Measurements from ENCODE around the gene DIAPH1.

DNA sequence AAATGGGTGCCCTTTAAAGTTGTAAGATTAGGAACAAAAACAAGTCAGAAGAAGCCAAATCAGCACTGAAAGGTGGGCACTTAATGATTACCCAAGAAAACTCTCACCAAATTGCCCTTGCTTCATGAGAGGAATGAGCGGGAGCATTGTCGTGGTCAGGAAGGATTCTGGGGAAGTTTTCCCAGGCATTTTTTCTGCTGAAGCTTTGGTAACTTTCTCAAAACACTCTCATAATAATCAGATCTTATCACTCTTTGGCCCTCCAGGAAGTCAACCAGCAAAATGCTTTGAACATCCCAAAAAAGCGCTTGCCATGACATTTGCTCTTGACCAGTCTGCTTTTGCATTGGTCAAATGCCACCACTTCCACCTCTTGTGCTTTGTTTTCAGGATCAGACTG is 153.4 kb downstream of the DIAPH1 start:
- TF ChIP-seq, protein P1, sequence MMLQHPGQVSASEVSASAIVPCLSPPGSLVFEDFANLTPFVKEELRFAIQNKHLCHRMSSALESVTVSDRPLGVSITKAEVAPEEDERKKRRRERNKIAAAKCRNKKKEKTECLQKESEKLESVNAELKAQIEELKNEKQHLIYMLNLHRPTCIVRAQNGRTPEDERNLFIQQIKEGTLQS (IDR thresholded peaks at IDR 0.05): no peak
- TF ChIP-seq JUND (IDR thresholded peaks at IDR 0.05): no peak
- TF ChIP-seq RAD21 (IDR thresholded peaks at IDR 0.05): no peak
- TF ChIP-seq, protein P2, sequence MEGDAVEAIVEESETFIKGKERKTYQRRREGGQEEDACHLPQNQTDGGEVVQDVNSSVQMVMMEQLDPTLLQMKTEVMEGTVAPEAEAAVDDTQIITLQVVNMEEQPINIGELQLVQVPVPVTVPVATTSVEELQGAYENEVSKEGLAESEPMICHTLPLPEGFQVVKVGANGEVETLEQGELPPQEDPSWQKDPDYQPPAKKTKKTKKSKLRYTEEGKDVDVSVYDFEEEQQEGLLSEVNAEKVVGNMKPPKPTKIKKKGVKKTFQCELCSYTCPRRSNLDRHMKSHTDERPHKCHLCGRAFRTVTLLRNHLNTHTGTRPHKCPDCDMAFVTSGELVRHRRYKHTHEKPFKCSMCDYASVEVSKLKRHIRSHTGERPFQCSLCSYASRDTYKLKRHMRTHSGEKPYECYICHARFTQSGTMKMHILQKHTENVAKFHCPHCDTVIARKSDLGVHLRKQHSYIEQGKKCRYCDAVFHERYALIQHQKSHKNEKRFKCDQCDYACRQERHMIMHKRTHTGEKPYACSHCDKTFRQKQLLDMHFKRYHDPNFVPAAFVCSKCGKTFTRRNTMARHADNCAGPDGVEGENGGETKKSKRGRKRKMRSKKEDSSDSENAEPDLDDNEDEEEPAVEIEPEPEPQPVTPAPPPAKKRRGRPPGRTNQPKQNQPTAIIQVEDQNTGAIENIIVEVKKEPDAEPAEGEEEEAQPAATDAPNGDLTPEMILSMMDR (IDR thresholded peaks at IDR 0.05; ENCODE audit: low read depth, low read length, missing input control): no peak
- TF ChIP-seq, protein P3, sequence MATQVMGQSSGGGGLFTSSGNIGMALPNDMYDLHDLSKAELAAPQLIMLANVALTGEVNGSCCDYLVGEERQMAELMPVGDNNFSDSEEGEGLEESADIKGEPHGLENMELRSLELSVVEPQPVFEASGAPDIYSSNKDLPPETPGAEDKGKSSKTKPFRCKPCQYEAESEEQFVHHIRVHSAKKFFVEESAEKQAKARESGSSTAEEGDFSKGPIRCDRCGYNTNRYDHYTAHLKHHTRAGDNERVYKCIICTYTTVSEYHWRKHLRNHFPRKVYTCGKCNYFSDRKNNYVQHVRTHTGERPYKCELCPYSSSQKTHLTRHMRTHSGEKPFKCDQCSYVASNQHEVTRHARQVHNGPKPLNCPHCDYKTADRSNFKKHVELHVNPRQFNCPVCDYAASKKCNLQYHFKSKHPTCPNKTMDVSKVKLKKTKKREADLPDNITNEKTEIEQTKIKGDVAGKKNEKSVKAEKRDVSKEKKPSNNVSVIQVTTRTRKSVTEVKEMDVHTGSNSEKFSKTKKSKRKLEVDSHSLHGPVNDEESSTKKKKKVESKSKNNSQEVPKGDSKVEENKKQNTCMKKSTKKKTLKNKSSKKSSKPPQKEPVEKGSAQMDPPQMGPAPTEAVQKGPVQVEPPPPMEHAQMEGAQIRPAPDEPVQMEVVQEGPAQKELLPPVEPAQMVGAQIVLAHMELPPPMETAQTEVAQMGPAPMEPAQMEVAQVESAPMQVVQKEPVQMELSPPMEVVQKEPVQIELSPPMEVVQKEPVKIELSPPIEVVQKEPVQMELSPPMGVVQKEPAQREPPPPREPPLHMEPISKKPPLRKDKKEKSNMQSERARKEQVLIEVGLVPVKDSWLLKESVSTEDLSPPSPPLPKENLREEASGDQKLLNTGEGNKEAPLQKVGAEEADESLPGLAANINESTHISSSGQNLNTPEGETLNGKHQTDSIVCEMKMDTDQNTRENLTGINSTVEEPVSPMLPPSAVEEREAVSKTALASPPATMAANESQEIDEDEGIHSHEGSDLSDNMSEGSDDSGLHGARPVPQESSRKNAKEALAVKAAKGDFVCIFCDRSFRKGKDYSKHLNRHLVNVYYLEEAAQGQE (IDR thresholded peaks at IDR 0.05): no peak
- TF ChIP-seq SP1 (IDR thresholded peaks at IDR 0.05): no peak

All from liver (tissue), 3 donors.